ENCODE data around the gene BCLAF3.

The BCLAF3 gene

DNA sequence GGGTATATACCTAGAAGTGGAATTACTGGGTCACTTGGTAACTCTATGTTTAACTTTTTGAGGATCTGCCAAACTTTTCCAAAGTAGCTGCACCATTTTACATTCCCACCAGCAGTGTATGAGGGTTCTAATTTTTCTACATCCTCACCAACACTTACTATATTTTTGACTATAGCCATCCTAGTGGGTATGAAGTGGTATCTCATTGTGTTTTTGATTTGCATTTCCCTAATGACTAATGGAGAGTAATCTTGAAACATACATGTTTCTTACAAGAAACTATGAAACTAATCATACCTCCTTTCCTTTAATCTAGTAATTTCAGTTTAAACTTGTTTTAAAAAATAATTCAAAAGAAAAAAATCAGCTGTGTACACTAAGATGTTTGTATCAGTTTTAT is 17.9 kb downstream of the BCLAF3 start:
- H3K27me3 ChIP-seq (ENCODE audit: control insufficient read depth, insufficient read depth, low read length, poor library complexity, severe bottlenecking): no peaks in the 10 kb centered on the region
- no peaks in the 10 kb centered on the region for H3K4me1 ChIP-seq (ENCODE audit: control insufficient read depth, insufficient read depth, low read length)
- H3K36me3 ChIP-seq (ENCODE audit: control insufficient read depth, insufficient read depth, low read length): no peaks in the 10 kb centered on the region
- H3K4me3 ChIP-seq (ENCODE audit: insufficient read depth, low read depth, low read length): no peak overlapping the region
- H3K9me3 ChIP-seq (ENCODE audit: control insufficient read depth, low read length): no peaks in the 10 kb centered on the region
- no peak overlapping the region for H3K27ac ChIP-seq (ENCODE audit: insufficient read depth, low read depth, low read length, poor library complexity, severe bottlenecking)

DNA sequence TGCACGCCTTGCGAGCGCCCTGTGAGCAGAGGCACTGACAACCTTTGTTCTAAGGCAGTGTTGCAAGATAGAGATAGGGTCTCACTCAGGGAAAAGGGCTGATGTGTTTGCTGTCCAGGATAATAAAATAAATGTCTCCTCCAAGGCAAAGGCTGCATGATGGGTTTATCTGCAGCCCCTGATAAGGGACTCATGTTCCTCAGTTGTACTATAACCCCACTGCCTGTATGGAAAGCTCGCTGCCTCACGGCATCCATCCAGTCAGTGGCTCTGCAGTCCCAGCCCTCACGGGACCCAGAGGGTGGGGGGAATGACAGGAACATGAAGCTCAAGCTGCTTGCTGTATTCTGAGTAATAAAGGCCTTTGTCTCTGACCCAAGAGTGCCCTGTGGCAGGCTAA is 22.6 kb downstream of the BCLAF3 start:
- 79 to 89% methylated on average over 6 of the region's 6 CpGs for WGBS, 2 experiments
- Histone ChIP-seq H3K36me3 (ENCODE audit: control insufficient read depth, insufficient read depth, low read length) (no peaks in the 10 kb centered on the region), H3K4me3 (ENCODE audit: insufficient read depth, low read depth, low read length) (no peak overlapping the region), H3K4me1 (ENCODE audit: control insufficient read depth, insufficient read depth, low read length) (no peaks in the 10 kb centered on the region), H3K9me3 (ENCODE audit: control insufficient read depth, low read length) (no peaks in the 10 kb centered on the region), H3K27me3 (ENCODE audit: control insufficient read depth, insufficient read depth, low read length, poor library complexity, severe bottlenecking) (no peaks in the 10 kb centered on the region), H3K27ac (ENCODE audit: insufficient read depth, low read depth, low read length, poor library complexity, severe bottlenecking) (no peak overlapping the region)

DNA sequence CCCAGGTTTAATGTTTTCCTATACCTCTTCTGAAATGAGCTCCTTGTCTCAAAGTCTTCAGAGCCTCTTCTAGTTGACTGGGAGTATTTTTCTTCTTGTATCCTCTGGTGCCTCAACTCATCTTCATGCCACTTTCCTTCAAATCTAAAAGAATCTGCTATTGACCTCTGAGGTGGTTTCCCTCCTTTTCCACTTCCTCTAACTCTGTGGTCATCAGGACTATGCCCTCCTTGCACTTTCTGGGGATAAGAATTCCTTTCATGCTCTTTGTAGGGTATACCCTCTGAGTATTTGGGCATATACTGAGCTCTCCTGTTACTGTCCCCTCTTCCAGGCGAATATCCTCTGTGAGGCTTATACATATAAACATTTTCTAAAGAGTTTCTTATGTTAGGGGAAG is 24.8 kb downstream of the BCLAF3 start:
- Histone ChIP-seq H3K27ac (ENCODE audit: insufficient read depth, low read depth, low read length, poor library complexity, severe bottlenecking) (no peak overlapping the region), H3K36me3 (ENCODE audit: control insufficient read depth, insufficient read depth, low read length) (no peaks in the 10 kb centered on the region), H3K4me1 (ENCODE audit: control insufficient read depth, insufficient read depth, low read length) (no peaks in the 10 kb centered on the region), H3K9me3 (ENCODE audit: control insufficient read depth, low read length) (no peaks in the 10 kb centered on the region), H3K27me3 (ENCODE audit: control insufficient read depth, insufficient read depth, low read length, poor library complexity, severe bottlenecking) (no peaks in the 10 kb centered on the region), H3K4me3 (ENCODE audit: insufficient read depth, low read depth, low read length) (no peak overlapping the region)
- no CpG with 5 or more reads among the region's 1 CpG for WGBS, 2 experiments

DNA sequence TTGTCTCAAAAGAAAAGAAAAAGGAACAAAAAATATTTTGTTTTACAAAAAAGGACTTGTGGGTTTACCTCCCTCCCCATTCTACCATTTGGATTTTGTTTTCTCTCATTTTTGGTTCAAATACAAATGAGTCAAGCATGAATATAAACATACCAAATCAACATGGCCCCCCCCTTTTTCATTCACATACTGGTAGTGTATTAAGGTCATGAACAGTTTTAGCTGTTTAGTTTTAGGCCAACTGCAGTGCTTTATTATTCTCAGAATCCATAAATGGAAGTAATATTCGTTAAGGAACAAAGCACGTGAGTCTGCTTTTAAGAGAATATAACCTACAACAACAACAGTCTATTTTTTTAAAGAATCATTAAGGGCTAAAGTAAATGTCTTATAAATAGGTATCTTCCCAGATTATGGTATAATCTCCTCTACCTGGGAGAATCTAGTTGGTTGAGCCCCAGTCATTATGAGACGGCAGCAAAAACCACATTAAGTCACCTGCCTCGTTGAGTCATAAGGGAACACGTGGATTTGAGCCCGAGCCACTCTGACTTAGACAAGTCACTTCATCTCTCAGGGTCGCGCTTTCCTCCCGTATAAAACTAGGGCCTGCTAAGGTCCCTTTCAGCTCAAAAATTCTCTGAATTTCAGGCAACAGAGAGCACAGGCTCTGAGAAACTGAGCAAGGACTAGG is 26.7 kb downstream of the BCLAF3 start:
- no peaks in the 10 kb centered on the region for H3K36me3 ChIP-seq (ENCODE audit: control insufficient read depth, insufficient read depth, low read length)
- 95 to 99% methylated on average over 7 of the region's 9 CpGs for WGBS, 2 experiments
- no peak overlapping the region for H3K4me3 ChIP-seq (ENCODE audit: insufficient read depth, low read depth, low read length)
- no peaks in the 10 kb centered on the region for H3K9me3 ChIP-seq (ENCODE audit: control insufficient read depth, low read length)
- H3K27me3 ChIP-seq (ENCODE audit: control insufficient read depth, insufficient read depth, low read length, poor library complexity, severe bottlenecking): no peaks in the 10 kb centered on the region
- H3K27ac ChIP-seq (ENCODE audit: insufficient read depth, low read depth, low read length, poor library complexity, severe bottlenecking): no peak overlapping the region
- H3K4me1 ChIP-seq (ENCODE audit: control insufficient read depth, insufficient read depth, low read length): no peaks in the 10 kb centered on the region

DNA sequence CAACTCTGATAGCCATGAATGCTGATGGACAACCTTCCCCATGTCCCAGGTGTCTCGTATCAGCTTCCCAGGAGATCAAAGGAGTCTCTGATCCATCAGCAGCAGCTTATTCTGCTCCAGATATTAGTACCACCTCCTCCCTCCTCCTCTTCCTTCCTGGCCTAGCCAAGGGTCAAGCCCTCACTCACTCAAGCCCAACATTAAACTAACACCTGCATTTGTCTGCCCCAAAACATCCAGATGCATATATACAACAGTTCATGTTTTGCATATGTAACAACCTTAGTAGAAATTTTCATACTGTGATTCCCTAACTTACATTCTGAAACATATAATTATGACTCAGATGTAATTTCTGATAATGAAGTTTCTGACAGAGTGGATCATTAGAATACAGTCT is 29.9 kb downstream of the BCLAF3 start:
- WGBS, 2 experiments: 91 to 96% methylated on average over 1 of the region's 1 CpG
- no peaks in the 10 kb centered on the region for H3K4me1 ChIP-seq (ENCODE audit: control insufficient read depth, insufficient read depth, low read length)
- H3K4me3 ChIP-seq (ENCODE audit: insufficient read depth, low read depth, low read length): no peak overlapping the region
- no peaks in the 10 kb centered on the region for H3K9me3 ChIP-seq (ENCODE audit: control insufficient read depth, low read length)
- no peaks in the 10 kb centered on the region for H3K27me3 ChIP-seq (ENCODE audit: control insufficient read depth, insufficient read depth, low read length, poor library complexity, severe bottlenecking)
- no peaks in the 10 kb centered on the region for H3K36me3 ChIP-seq (ENCODE audit: control insufficient read depth, insufficient read depth, low read length)
- no peak overlapping the region for H3K27ac ChIP-seq (ENCODE audit: insufficient read depth, low read depth, low read length, poor library complexity, severe bottlenecking)

DNA sequence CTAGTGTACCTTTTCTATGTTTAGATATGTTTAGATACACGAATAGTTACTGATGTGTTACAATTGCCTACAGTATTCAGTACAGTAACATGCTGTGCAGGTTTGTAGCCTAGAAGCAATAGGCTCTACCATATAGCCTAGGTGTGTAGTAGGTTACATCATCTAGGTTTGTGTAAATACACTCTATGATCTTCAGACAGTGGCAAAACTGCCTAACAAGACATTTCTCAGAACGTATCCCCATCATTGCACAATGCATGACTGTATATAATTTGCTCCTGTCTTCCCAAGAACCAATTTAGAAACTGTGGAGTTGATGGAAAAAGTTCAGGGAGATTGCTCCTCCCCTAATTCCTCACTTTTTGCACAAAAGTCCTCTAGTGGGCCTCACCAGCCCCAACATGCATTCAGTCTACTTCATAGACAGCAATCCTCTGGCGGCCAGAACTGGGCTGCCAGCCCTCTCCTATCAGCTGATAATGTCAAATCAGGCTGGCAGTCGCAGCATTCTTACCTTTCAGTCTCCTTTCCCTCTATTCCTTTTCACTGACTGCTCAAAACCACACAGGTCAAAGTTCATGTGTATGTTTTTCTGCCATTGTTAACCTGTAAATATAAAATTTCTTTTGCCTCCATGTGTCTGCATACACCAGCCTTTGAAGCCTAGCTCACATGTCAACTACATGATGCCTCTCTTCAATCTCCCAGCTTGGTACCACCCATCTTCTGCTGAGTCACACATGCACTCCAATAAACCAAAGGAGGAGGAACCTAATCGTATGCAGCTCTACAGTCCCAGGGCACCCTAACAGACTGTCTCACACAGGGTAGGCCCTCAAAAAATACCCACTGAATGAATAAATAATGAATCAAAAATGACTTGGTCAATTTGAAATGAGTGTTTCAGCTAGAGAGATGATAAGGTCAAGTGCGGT is 32.0 kb downstream of the BCLAF3 start:
- Histone ChIP-seq H3K27me3 (ENCODE audit: control insufficient read depth, insufficient read depth, low read length, poor library complexity, severe bottlenecking) (no peaks in the 10 kb centered on the region), H3K9me3 (ENCODE audit: control insufficient read depth, low read length) (no peaks in the 10 kb centered on the region), H3K36me3 (ENCODE audit: control insufficient read depth, insufficient read depth, low read length) (no peaks in the 10 kb centered on the region), H3K27ac (ENCODE audit: insufficient read depth, low read depth, low read length, poor library complexity, severe bottlenecking) (no peak overlapping the region), H3K4me1 (ENCODE audit: control insufficient read depth, insufficient read depth, low read length) (no peaks in the 10 kb centered on the region), H3K4me3 (ENCODE audit: insufficient read depth, low read depth, low read length) (no peak overlapping the region)
- WGBS, 2 experiments: 91 to 93% methylated on average over 4 to 6 of the region's 6 CpGs

DNA sequence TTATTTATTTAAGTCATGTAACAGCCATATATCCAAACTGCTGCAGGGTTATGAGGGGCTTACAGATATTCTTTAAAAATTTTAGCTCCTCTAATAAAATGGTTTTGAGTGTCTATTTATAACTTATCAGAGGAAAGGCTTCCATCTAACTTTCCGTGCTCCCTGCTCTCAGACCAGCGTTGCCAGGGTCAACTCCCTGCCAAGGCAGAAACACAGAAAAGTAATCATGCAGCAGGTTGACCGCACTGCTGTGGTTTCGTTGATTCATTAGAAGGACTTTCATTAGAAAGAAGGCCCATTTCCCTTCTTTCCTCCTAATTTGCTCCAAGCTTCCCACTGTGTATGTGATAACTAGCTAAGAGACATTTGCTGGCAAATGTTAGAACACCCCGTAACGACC is 33.9 kb downstream of the BCLAF3 start:
- H3K27me3 ChIP-seq (ENCODE audit: control insufficient read depth, insufficient read depth, low read length, poor library complexity, severe bottlenecking): no peaks in the 10 kb centered on the region
- WGBS, 2 experiments: 91 to 94% methylated on average over 4 of the region's 6 CpGs
- no peaks in the 10 kb centered on the region for H3K36me3 ChIP-seq (ENCODE audit: control insufficient read depth, insufficient read depth, low read length)
- H3K27ac ChIP-seq (ENCODE audit: insufficient read depth, low read depth, low read length, poor library complexity, severe bottlenecking): no peak overlapping the region
- H3K4me3 ChIP-seq (ENCODE audit: insufficient read depth, low read depth, low read length): no peak overlapping the region
- H3K9me3 ChIP-seq (ENCODE audit: control insufficient read depth, low read length): no peaks in the 10 kb centered on the region
- H3K4me1 ChIP-seq (ENCODE audit: control insufficient read depth, insufficient read depth, low read length): no peaks in the 10 kb centered on the region

DNA sequence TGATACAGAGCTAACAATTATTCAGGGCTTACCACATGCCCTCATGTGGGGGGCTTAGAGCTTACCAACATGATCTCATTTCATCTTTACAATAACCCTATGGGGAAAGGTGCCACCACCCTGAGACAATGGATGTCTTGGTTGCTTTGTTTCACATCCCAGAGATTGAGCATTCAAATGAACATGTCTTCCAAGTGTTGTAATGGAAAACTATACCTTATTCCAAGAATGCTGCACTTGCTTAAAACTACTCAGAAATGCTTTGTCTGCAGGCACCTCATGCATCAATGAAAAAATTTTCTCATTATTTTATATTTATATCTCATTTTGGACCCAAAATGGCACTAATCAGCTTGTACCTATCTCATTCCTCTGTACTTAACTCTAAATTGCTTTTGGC is 34.6 kb downstream of the BCLAF3 start:
- H3K27me3 ChIP-seq (ENCODE audit: control insufficient read depth, insufficient read depth, low read length, poor library complexity, severe bottlenecking): no peaks in the 10 kb centered on the region
- no peaks in the 10 kb centered on the region for H3K36me3 ChIP-seq (ENCODE audit: control insufficient read depth, insufficient read depth, low read length)
- no peak overlapping the region for H3K4me3 ChIP-seq (ENCODE audit: insufficient read depth, low read depth, low read length)
- no peaks in the 10 kb centered on the region for H3K9me3 ChIP-seq (ENCODE audit: control insufficient read depth, low read length)
- no peaks in the 10 kb centered on the region for H3K4me1 ChIP-seq (ENCODE audit: control insufficient read depth, insufficient read depth, low read length)
- no peak overlapping the region for H3K27ac ChIP-seq (ENCODE audit: insufficient read depth, low read depth, low read length, poor library complexity, severe bottlenecking)

DNA sequence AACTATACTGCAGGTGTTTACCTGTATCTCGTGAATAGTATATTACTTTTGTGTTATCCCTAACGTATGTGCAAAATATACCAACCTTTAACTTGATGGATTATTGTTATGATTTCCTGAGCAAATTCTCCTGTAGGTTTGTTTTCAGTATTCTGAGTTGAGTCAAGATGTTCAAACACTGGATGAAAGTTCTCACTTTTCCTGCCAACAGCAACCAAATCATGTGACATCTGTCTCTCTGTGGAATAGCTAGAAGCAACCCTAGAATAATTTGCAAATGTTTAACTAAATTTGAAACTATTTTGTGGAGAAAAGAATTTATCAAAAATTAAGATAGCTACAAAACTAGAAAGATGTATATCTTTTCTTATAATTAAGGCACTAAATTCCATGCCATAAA is 35.6 kb downstream of the BCLAF3 start:
- Histone ChIP-seq H3K27me3 (ENCODE audit: control insufficient read depth, insufficient read depth, low read length, poor library complexity, severe bottlenecking) (no peaks in the 10 kb centered on the region), H3K4me1 (ENCODE audit: control insufficient read depth, insufficient read depth, low read length) (no peaks in the 10 kb centered on the region), H3K36me3 (ENCODE audit: control insufficient read depth, insufficient read depth, low read length) (no peaks in the 10 kb centered on the region), H3K9me3 (ENCODE audit: control insufficient read depth, low read length) (no peaks in the 10 kb centered on the region), H3K27ac (ENCODE audit: insufficient read depth, low read depth, low read length, poor library complexity, severe bottlenecking) (no peak overlapping the region), H3K4me3 (ENCODE audit: insufficient read depth, low read depth, low read length) (no peak overlapping the region)
- 100% methylated on average over 1 of the region's 2 CpGs; no CpG with 5 or more reads in 1 of the 2 experiments for WGBS, 2 experiments

DNA sequence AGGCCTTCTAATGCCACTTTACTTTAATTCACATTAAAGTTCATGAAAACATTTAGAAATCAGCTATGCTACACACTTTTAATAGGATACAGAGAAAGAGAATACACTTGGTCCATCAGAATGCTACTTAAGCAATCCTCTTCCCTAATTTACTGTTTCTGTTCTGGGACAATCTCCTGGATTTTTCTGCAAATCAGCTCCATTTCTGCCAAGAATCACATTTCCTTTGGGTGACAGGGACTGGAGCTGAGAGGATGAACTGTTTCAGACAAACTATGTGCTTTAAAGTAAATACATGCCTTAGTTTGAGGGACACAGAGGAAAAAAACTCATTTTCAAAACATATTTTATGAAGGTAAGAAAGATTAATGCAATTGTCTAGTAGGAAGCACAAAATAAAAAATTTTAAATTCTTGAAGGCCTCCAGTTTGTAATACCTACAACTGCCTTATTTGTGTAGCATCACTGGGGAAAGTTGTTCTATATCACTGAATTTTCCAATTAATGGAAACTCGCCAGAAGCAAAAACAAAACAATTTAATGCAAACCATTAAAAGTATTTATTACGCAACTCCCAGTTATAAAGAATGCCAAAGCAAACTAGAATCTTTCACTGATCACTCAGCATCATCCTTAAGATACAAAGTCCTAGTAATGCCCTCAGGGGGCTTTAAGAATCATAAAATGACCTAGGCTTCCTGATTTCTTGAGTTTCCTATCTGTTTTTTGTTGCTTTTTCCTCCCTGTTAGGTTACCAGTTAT is 36.3 kb downstream of the BCLAF3 start:
- WGBS, 2 experiments: 95 to 97% methylated on average over 2 of the region's 2 CpGs

More for the DNA sequence above, 36.3 kb downstream of the BCLAF3 start:
- no peaks in the 10 kb centered on the region for H3K36me3 ChIP-seq (ENCODE audit: control insufficient read depth, insufficient read depth, low read length)
- no peak overlapping the region for H3K27ac ChIP-seq (ENCODE audit: insufficient read depth, low read depth, low read length, poor library complexity, severe bottlenecking)
- H3K4me3 ChIP-seq (ENCODE audit: insufficient read depth, low read depth, low read length): no peak overlapping the region
- H3K9me3 ChIP-seq (ENCODE audit: control insufficient read depth, low read length): no peaks in the 10 kb centered on the region
- H3K27me3 ChIP-seq (ENCODE audit: control insufficient read depth, insufficient read depth, low read length, poor library complexity, severe bottlenecking): no peaks in the 10 kb centered on the region
- H3K4me1 ChIP-seq (ENCODE audit: control insufficient read depth, insufficient read depth, low read length): no peaks in the 10 kb centered on the region

All from ectodermal cell (in vitro differentiated cells).